NT2/D1 (cell line): Measurements from ENCODE around the gene RAB3IL1.

ENCODE experiments used
- SUZ12 ChIP-seq: IDR thresholded peaks from 2 replicates; pipeline ENCODE4 v1.6.1; 2011; ENCODE audit not compliant: insufficient read length, insufficient read depth; ENCODE audit errors: extremely low read depth
- YY1 ChIP-seq: IDR thresholded peaks from 2 replicates; pipeline ENCODE4 v1.6.1; 2011; ENCODE audit not compliant: insufficient read length, insufficient read depth
- ZNF274 ChIP-seq: IDR thresholded peaks from 2 replicates; pipeline ENCODE4 v1.6.1; 2011; ENCODE audit warnings: mild to moderate bottlenecking, low read depth, low read length

DNA sequence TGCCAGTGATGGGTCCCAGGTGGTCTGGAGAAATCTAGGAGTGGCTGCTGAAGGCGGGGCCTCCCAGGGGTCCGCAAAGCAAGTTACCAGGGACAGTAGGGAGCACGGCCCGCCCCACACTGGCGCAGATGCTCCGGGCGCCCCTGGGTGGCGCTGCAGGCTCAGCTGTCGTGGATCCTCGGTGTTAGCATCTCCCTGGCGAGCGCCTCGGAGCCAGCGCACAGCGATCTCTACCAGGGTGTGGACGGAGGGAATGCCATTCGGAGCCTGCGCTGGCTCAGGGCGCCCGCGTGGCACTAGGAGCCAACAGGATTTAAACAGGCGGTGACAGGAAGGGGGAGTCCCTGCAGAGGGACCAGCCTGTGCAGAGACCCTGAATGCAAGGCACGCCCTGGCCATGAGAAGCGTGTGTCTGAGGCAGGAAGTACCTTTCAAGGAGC, 46.2 kb downstream of the RAB3IL1 start:
- no peak for TF ChIP-seq YY1
- no peak for TF ChIP-seq ZNF274
- no peak for TF ChIP-seq SUZ12
